HG03558 (cell line): ENCODE results near the gene SLC9A5.

Experiments
- ATAC-seq: cut with Tn5 transposase; IDR thresholded peaks from one replicate; pipeline ENCODE4 v1.9.1; 2021; ENCODE audit warnings: moderate number of reproducible peaks; ENCODE audit not compliant: unreplicated experiment; ENCODE audit errors: extremely low read depth

Gene SLC9A5, protein sequence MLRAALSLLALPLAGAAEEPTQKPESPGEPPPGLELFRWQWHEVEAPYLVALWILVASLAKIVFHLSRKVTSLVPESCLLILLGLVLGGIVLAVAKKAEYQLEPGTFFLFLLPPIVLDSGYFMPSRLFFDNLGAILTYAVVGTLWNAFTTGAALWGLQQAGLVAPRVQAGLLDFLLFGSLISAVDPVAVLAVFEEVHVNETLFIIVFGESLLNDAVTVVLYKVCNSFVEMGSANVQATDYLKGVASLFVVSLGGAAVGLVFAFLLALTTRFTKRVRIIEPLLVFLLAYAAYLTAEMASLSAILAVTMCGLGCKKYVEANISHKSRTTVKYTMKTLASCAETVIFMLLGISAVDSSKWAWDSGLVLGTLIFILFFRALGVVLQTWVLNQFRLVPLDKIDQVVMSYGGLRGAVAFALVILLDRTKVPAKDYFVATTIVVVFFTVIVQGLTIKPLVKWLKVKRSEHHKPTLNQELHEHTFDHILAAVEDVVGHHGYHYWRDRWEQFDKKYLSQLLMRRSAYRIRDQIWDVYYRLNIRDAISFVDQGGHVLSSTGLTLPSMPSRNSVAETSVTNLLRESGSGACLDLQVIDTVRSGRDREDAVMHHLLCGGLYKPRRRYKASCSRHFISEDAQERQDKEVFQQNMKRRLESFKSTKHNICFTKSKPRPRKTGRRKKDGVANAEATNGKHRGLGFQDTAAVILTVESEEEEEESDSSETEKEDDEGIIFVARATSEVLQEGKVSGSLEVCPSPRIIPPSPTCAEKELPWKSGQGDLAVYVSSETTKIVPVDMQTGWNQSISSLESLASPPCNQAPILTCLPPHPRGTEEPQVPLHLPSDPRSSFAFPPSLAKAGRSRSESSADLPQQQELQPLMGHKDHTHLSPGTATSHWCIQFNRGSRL

DNA sequence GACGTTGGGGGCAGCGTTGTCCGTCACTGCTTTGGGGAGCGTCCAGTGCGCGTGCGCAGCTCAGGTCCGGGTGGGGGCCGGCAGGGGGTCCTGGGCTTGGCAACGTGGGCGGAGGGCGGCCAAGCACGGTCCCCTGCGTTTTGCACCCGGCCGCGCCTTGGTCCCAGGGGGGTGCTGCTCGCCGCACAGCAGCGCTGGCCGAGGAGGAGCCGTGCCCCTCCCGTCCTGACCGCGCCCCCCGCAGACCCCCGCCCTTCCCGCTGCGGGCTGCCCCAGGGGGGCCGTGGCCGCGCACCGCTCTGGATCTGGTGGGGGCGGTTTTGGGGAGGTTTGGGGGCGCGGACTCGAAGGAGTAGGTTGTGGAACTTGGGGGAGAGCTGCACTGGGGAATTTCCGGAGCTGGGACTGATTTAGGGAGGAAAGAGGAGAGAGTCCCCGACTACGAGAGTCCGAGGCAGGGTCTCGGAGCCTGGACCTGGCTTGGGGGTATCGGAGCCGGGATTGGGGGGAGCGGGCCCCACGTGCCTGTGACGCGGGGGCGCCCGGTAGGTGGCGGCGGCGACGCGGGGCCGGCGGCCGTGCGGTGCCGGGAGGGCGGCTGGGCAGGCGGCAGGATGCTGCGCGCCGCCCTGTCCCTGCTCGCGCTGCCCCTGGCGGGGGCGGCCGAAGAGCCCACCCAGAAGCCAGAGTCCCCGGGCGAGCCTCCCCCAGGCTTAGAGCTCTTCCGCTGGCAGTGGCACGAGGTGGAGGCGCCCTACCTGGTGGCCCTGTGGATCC lies at the start of gene SLC9A5:
Gene SLC9A5, plus strand, starts transcription at position 579 of the 777 bp plus-strand sequence. Its CDS starts 36 bp downstream, at position 615.
- ATAC-seq: no peak

DNA sequence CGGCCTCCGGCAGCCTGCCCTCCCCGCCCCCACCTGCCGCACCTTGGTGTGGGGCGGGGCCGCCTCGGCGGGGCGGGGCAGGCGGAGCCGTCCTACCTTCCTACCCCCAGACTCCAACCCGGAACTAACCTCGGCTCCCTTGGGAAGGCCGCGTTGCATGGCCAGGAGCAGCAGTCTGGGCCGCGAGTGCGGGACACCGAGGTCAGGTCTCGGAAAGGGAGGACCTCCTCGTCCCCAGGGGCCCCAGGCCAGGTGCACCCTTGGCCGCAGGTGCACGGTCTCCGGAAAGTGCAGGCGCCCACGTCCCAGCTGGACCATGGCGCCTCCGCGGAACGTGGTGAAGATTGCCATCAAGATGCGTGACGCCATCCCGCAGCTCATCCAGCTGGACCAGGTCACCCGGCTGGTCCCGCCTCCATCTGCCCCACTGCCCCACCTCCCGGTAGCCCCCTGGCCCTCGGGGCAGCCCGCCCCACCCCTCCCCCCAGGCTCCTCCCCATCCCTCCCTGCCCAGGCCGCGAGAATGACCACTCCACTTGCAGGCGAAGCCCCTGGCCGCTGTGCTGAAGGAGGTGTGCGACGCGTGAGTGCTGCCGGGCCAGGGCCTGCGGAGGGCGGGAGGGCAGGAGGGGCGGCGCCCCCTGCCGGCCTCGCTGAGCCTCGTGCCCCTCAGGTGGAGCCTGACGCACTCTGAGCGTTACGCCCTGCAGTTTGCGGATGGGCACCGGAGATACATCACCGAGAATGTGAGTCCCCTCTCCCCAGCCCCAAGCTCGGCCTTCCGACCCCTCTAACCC lies 49.6 kb upstream of the SLC9A5 start, which contains the start of gene ELMO3:
Gene ELMO3, plus strand, starts transcription at position 121 of the 797 bp plus-strand sequence. Its CDS starts 196 bp downstream, at position 317.
- ATAC-seq: no peak

DNA sequence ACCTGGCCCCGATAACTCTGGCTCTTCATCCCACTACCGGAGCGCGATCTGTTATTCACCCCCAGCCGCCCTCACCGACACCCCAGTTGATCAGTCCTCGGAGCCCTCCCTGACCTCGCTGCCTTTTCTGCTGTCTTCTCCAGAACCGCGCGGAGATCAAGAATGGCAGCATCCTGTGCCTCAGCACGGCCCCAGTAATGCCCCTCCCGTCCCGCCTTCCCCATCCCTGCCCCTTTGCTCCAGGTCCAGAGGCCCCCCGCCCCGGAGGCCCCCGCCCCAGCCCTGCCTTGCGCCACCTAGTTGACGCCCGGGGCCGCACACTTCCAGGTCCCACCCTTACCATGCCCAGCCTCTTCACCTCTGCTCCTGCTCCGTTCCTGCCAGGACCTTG lies 49.0 kb upstream of the SLC9A5 start:
- no peak for ATAC-seq

DNA sequence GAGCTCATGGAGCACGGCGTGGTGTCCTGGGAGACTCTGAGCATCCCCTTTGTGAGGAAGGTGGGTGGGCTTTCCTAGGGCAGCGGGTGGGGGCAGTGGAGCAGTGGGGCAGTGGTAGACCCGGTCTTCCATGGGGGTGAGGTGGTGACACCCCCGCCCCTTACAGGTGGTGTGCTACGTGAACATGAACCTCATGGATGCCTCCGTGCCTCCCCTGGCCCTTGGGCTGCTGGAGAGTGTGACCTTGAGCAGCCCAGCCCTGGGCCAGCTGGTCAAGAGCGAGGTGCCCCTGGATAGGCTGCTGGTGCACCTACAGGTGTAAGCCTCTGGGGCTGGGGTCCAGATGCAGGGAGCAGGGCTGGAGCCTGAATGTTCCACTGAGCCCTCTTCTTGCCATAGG lies 48.3 kb upstream of the SLC9A5 start:
- ATAC-seq: no peak

DNA sequence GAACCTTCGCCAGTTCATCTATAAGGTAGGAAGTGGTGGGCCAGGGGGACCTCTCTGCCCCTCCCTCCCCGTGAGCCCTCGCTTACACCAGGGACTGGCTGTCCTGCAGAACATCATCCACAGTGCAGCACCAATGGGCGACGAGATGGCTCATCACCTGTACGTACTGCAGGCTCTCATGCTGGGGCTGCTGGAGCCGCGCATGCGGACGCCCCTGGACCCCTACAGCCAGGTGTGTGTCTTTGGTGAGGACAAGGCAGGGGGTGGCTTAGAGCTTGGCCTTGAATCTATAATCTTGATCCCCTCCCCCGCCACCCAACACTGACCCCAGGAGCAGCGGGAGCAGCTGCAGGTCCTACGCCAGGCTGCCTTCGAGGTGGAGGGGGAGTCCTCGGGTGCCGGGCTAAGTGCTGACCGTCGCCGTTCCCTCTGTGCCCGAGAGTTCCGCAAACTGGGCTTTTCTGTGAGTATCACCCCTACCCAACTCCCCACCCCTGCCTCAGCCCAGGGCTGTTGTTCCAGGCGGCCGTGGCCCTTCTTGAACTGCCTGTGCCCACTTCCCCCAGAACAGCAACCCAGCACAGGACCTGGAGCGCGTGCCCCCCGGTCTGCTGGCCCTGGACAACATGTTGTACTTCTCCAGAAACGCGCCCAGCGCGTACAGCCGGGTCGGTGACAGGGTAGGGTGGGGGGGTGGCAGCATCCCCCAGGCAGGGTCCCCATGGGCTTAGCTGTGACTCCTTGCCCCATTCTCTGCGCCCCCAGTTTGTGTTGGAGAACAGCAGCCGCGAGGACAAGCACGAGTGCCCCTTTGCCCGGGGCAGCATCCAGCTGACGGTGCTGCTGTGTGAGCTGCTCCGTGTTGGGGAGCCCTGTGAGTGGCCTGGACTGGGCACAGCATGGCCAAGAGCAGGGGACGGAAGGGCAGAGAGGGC lies 47.1 kb upstream of the SLC9A5 start:
- no peak for ATAC-seq

DNA sequence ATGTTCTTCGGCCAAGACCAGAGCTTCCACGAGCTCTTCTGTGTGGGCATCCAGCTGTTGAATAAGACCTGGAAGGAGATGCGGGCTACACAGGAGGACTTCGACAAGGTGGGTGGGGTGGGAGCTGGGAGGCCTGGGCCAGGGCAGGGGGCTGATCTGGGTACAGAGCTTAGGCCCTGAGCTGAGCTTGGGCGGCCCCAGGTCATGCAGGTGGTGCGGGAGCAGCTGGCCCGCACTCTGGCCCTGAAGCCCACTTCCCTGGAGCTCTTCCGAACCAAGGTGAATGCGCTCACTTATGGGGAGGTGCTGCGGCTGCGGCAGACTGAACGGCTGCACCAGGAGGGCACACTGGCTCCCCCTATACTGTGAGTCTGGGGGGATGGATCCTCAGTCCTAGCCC lies 46.4 kb upstream of the SLC9A5 start:
- no peak for ATAC-seq

DNA sequence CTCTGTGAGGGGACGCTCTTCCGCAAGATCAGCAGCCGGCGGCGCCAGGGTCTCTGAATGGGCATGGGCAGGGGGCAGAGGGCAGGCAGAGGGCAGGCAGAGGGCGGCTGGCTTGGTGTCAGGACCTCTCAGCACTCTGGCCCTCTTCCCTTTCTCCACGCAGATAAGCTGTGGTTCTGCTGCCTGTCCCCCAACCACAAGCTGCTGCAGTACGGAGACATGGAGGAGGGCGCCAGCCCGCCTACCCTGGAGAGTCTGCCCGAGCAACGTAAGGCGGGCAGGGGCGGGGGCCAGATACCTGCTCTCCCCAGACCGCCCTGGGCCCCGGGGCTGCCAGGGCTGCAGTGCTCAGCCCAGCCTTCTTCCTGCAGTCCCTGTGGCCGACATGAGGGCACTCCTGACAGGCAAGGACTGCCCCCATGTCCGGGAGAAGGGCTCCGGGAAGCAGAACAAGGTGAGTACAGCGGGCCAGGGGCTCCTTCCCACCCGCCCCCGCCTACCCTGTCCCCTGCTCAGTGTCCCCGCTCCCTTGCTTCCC lies 45.8 kb upstream of the SLC9A5 start:
- no peak for ATAC-seq

DNA sequence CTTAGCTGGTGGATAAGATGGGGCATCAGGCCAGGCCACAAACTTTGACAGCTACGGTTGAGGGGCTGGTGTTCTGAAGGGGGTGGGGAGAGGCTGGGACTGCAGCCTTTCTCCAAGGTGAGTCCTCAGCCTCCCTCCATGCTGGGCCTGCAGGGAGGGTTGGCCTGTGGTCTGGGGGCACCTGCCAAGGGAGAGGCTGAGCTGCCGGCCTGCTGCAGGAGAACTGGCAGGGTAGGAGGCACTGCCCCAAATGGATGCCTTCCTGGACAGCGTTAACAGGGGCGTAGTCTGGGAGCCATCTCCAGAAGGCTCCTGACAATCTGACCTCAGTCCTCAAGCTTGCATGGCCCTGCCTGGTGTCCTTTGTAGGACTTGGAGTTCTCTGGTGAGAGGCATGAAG lies 44.7 kb upstream of the SLC9A5 start:
- ATAC-seq: no peak

DNA sequence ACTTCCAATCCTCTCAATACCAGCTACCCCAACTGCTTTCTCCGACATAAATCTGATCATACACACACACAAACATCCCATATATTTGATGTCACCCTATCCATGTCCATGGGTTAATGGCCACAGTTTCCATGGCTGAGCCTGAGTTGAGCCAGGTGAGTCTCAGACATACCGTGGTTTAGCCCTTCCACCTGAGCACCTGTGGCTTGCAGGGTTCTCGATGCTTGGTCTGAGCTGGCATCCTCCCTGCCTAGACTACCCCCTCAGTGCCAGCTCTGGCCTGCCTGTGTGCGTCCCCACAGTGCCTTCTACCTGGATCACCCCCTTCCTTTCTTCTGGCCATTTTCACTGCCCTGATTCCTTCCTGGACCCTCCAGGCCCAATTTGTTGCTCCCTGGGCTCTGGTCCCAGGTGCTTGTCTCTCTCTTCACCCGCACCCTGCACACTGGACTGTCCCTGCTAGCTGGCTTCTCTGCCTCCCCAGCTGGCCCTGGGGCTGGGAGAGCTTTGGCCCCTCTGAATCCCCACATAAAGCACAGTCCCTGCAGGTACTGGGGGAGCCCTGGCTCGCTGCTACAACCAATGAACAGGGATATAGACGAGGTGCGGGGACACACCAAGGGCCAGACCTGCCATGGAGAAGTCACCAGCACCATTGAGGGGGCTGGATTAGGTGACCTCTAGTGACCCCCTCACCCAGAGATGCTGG lies 42.5 kb upstream of the SLC9A5 start:
- no peak for ATAC-seq

DNA sequence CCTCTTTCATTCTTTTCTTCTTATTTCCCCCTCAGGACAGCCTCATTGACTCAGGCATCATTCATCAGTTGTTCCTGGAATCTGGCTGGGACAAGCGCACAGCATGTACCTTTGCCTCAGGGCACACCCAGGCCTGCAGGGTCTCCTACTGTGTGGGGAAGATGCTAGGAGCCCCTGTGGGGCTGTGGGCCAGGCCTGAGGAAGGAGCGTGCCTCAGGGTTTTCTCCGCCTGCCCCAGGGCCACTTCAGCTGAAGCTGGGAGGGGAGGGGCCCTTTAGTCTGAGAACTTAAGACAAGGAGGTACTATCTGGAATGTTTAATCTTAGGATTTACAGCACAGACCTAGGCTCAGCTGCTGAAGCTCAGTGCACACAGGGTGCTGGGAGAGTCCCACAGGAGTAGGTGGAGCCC lies 41.9 kb upstream of the SLC9A5 start:
- no peak for ATAC-seq

DNA sequence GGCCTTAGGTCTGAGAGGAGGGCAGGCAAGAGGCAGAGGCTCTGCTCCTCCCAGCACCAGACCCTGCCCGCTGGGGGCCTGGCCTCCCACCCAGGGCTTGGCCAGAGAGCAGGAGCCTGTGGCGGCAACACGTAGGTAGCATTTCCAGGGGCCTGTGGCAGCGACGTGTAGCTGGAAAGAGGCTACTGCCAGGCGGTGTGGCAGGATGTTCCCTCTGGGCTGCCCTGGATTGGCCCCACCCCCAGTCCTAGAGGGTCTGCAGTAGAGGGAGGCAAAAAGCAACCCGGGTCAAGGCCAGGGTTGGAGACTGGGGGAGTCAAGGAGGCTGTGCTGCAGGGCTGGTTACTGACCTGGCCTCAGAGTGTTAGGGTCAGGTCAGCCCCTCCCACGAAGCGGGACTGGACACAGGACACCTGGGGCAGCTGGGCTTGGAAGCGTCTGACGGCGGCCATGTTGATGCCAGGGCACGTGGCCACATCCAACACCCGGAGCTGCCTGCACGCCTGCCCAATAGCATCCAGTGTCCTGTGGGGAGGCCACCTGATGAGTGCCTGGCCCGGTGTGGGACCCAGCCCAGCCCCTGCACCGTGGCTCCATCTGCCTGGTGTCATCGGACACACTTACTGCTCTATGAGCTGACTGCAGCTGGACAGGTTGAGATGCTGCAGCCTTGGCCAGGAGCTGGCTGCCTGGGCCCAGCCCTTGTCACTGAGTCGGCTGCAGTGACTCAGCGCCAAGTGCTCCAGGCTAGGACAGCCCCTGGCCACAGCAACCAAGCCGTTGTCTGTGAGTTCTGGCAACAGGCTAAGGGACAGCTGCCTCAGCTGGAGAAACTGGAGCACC lies 41.3 kb upstream of the SLC9A5 start:
- ATAC-seq: no peak

DNA sequence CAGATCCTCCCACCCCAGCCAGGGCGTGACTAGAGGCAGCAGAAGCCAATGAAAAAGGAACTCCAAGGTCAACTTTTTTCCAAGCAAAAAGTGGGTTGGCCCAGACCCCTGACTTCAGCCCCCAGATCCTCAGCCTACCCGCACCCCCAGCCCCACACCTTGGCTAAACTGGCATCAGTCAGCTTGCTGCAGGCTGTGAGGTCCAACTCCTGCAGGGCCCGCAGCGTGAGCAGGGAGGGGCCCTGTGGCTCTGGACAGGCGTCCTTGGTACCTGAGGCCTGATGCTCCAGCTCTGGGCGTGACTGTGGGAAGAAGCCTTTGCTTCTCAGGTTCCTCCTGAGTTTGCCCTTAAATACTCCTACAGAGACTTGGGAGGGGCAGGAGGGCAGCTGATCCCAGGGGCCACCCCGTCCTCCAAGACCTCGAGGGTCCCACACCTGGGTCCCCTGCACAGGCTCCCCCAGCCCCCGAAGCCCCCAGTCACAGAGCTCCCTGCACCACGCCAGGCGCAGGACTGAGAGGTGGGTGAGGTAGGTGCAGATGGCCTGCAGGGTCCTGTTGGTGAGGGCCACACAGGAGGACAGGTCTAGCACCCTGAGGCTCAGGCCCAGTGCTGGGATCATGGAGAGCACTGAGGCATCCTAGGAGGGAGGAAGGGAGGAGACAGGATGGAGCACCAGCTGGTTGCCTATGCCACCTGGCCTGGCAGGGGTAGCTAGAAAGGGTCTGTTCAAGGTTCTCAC lies 40.5 kb upstream of the SLC9A5 start:
- no peak for ATAC-seq

DNA sequence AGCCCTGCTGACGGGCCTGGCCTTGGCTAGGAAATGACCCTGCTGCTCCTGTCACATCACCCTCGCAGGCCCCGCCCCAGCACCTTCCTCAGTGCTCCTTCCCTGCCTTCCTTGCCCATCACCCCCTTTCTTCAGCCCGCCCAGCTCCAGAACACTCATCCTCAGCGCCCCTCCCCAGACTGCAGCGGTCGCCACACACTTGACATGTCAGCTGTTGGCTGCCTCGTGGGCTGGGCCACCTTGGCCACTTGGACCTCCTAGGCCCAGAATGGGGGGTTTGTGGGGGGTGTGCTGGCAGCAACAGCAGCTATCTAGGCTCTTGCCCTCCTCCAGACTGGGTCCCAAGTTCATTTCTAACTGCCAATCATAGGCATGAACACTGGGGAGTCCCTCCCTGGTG lies 39.2 kb upstream of the SLC9A5 start:
- ATAC-seq: no peak

DNA sequence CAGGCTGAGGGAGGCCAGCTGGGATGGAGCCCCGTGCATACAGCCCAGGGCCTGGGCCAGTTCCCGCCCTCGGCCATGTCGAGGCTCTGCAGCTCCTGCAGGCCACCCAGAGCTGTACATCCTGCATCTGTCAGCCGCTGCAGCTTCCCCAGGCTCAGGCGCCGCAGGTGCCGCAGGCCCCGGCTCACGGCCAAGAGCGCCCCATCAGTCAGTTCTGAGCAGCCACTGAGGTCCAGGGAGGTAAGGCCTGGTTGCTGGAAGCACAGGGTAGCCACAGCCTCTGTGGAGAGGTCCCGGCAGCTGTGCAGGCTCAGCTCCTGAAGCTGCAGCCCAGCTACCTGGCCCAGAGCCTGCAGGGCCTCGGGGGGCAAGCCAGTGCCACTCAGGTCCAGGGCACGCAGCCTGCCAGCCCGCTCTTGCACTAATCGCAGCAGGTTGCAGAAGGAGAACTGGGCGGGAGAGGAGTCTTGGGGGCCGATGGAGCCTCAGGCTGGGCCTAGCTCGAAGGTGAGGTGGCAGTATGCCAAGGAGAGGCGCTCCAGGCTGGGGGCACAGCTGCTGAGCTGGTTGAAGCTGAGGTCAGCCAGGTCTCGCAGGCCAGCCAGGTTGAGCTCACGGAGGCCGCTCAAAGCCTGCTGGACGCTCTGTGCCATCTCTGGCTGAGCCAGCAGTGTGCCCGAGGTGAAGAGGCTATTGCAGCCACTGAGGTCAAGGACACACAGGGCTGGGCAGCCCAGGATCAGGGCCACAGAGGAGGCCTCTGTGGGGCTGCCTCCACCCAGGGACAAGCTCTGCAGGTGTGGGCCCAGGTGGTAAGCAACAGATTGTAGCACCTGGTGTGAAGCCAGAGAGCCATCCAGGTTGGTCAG lies 38.5 kb upstream of the SLC9A5 start:
- no peak for ATAC-seq

DNA sequence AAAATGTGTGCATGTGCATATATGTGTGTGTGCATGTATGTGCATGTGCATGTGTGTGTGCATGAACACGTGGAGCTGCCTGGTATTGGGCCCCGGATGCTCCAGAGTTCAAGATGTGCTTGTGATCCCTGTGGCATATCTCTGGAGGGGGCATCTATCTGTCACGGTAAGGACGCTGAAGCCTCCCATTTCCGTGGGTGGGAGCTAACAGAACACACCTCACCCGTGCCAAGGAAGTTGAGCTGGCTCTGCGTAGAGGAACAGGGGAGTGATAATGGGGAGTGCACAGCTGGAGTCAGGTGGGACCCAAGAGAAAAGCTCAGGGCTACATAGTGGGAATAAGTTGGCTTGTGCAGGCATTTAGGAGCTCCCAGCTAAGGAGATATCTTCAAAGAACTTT lies 37.1 kb upstream of the SLC9A5 start:
- ATAC-seq: no peak
